ENCODE results near the gene CAMSAP2.

DNA sequence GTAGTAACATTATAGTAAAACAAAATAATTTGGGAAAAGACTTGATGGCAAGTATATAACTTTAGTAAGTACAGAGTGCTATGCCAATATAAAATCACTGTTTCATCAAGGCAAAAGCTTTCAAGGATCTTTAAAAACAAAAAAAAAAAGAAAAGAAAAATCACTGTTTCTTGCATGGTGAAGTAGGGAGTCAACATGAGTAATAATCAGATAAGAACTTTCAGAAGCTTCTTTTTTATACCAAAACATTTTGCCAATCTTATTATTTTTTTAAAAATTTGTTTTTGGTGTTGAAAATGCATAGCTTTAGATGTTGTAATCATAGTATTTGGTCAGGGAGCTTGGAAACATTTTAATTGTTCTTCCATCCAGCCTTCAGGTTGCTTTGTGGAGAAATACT is 37.2 kb downstream of the CAMSAP2 start:
- no peak for TF ChIP-seq CTCF (IDR thresholded peaks at IDR 0.05)
- no peak for TF ChIP-seq POLR2A (IDR thresholded peaks at IDR 0.05)
